ENCODE results near the gene STK24. TPM values are rescaled to one million over a fixed set of nuclear protein-coding genes. Genes with fewer than 3 reads are reported as not detected.
A peak's percentile ranks its signal among the peaks of the same experiment; 100 is the strongest.

Gene STK24
- total and polyA plus RNA-seq, 2 of the 8 experiments (the other 6 are each of a cell fraction or from before 2014, with no cell fraction given) = 62.8 to 143 TPM

DNA sequence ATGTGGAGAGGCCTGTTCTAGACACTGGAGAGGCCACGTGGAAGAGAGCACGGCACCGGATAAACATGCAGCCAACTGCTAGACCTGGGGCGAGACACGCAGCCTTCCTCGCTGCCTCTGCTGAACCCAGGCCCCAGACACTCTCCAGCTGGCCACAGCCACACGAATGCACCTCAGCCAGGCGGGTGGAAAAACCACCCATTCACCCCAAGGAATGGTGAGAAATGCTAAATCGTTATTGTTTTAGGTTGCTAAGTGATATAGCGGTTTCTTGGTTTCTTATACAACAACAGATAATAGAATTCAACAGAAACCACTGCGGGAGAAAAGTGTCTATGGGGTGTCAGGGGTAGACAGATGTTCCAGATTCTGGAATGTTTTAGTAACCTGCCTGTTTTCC lies 52.5 kb downstream of the STK24 start:
- Histone ChIP-seq H3K36me3 (ENCODE audit: control insufficient read depth in 2 of 4, insufficient read depth in 4 of 4, low read length in 3 of 4) (no peaks in the 10 kb centered on the region; a peak in 2 of 8 replicates), H3K4me1 (replicated peaks in 1 of 4; ENCODE audit: control insufficient read depth in 3 of 4, insufficient read depth in 4 of 4, low read length in 3 of 4) (peaks cover 0 to 58% (median 28%) of the 10 kb centered on the region in 4 experiments; a peak in 6 of 7 replicates), H2BK120ac (replicated peaks; ENCODE audit: low read depth, low read length) (no peak overlapping the region), H3K27ac (ENCODE audit: low read depth, low read length) (no peak overlapping the region), H3K18ac (ENCODE audit: extremely low read depth, low read length) (no peak overlapping the region), H3K79me1 (ENCODE audit: low read depth, low read length) (peaks cover 63% of the 10 kb centered on the region), H3K23ac (ENCODE audit: insufficient read length) (no peak overlapping the region), H3K4me3 (ENCODE audit: extremely low read depth in 1 of 4, insufficient read depth in 2 of 4, low read depth in 3 of 4, low read length in 4 of 4) (no peak overlapping the region), H2AK5ac (ENCODE audit: low read depth, low read length) (no peak overlapping the region), H4K91ac (replicated peaks; ENCODE audit: insufficient read length, low read length) (no peak overlapping the region), H4K5ac (ENCODE audit: insufficient read length, low read depth, low read length) (no peak overlapping the region), H2BK15ac (ENCODE audit: low read length) (no peak overlapping the region), H2BK20ac (ENCODE audit: low read length) (no peak overlapping the region), H3K4me2 (ENCODE audit: insufficient read depth in 1 of 2, low read depth in 2 of 2, low read length in 2 of 2) (no peak overlapping the region), H3K9me3 (ENCODE audit: insufficient read depth in 2 of 2, low read depth in 1 of 2, low read length in 1 of 2) (no peaks in the 10 kb centered on the region), H2AFZ (ENCODE audit: low read length) (no peak overlapping the region), H3K56ac (replicated peaks; ENCODE audit: insufficient read length, low read depth, low read length) (no peak overlapping the region), H3K27me3 (replicated peaks in 1 of 4; ENCODE audit: control insufficient read depth in 3 of 4, extremely low read depth in 1 of 4, insufficient read depth in 3 of 4, low read length in 3 of 4) (no peaks in the 10 kb centered on the region), H3K14ac (ENCODE audit: insufficient read length) (no peak overlapping the region), H4K8ac (ENCODE audit: extremely low read depth, insufficient read depth, low read length) (no peak overlapping the region), H2BK12ac (ENCODE audit: low read depth, low read length) (no peak overlapping the region), H2BK5ac (ENCODE audit: low read depth, low read length) (0 out of 2 replicates have a peak overlapping the region, but pooled peaks have one; percentile 16), H3K23me2 (ENCODE audit: low read depth, low read length) (no peaks in the 10 kb centered on the region), H3K79me2 (ENCODE audit: control insufficient read depth in 1 of 2, insufficient read depth in 2 of 2, low read length in 2 of 2) (peaks cover 12 to 100% of the 10 kb centered on the region in 2 experiments), H4K20me1 (replicated peaks in 1 of 2; ENCODE audit: control insufficient read depth in 1 of 2, insufficient read depth in 2 of 2, low read length in 2 of 2) (peaks cover 49 to 78% of the 10 kb centered on the region in 2 experiments), H3K9ac (replicated peaks in 1 of 4; ENCODE audit: extremely low read depth in 1 of 4, low read depth in 3 of 4, low read length in 3 of 4) (no peak overlapping the region), H3K4ac (replicated peaks; ENCODE audit: insufficient read length, low read depth, low read length) (no peak overlapping the region)
- DNase-seq (ENCODE audit: low read depth in 1 of 2, low spot score in 2 of 2) (no peak), FAIRE-seq (no peak)
- ChIA-PET POLR2A (ENCODE audit: partially characterized antibody) (interaction anchor here (0.6 to 1.3 kb wide), 3 partner anchors 9 to 1147 kb away, joined by 3 to 4 read pairs (median 3); no protein-coding TSS in a partner anchor), CTCF (ENCODE audit: partially characterized antibody) (interaction anchor here (1.0 to 1.6 kb wide), 3 partner anchors 12 to 16 kb away, joined by 3 to 4 read pairs (median 3); no protein-coding TSS in a partner anchor)
- 79% methylated on average over 8 of the region's 11 CpGs; no CpG with 5 or more reads in 1 of the 2 experiments for WGBS, 2 experiments (ENCODE audit: extremely low coverage in 1 of 2, insufficient coverage in 1 of 2, insufficient read length in 1 of 2, insufficient replicate concordance in 2 of 2, low coverage in 1 of 2, low lambda C conversion rate in 2 of 2, missing lambda C conversion rate in 1 of 2)
- no peak for TF ChIP-seq RXRA (IDR thresholded peaks at IDR 0.05; ENCODE audit: insufficient read depth, low read depth, low read length)
- TF ChIP-seq MAFK (IDR thresholded peaks at IDR 0.05; ENCODE audit: low read depth, low read length) = no peak
- TF ChIP-seq EGR1 (IDR thresholded peaks at IDR 0.05; ENCODE audit: borderline replicate concordance, low read depth, low read length) = no peak
- TF ChIP-seq, protein P1, sequence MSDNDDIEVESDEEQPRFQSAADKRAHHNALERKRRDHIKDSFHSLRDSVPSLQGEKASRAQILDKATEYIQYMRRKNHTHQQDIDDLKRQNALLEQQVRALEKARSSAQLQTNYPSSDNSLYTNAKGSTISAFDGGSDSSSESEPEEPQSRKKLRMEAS (IDR thresholded peaks at IDR 0.05) = no peak
- TF ChIP-seq SIN3A (conservative IDR thresholded peaks at IDR 0.05 in 1 of 2, IDR thresholded peaks at IDR 0.05 in 1 of 2; ENCODE audit: low read depth in 1 of 2, low read length in 2 of 2) = no peak
- no peak for TF ChIP-seq FOSL1 (IDR thresholded peaks at IDR 0.05; ENCODE audit: insufficient read depth, low read depth, low read length)
- TF ChIP-seq NANOG (IDR thresholded peaks at IDR 0.05; ENCODE audit: insufficient read depth, low read depth, low read length, poor library complexity, severe bottlenecking) = no peak
- TF ChIP-seq CHD1 (IDR thresholded peaks at IDR 0.05; ENCODE audit: low read depth, low read length) = no peak
- TF ChIP-seq GABPA (IDR thresholded peaks at IDR 0.05; ENCODE audit: borderline replicate concordance, insufficient read depth, low read length) = no peak
